Heart right ventricle (tissue), 16 donors: ENCODE data around the gene CYP2F1. TPM values are rescaled to one million over a fixed set of nuclear protein-coding genes. Genes with fewer than 3 reads are reported as not detected.
"Not testable (repeated sequence)": the region's sequence is repeated elsewhere in the genome, so short reads cannot be mapped to it uniquely, and the experiment has no call there.

Experiments used
- ATAC-seq, 8 donors: fragments of 200-7000 bp; cut with Tn5 transposase; one replicate each; pipeline ENCODE4 v1.9.1; 2020; ENCODE audit warnings: mild to moderate bottlenecking in 8 of 8, moderate library complexity in 8 of 8, moderate number of reproducible peaks in 1 of 8
- DNase-seq, 2 donors: peaks; one replicate each; pipeline ENCODE4 v3.0.0-alpha.2; 2020
- H3K27ac ChIP-seq, 10 donors: fragments of 200-600 bp; sonication (generic) in 2 of 10; one replicate each; pipeline versions ENCODE4 v1.5.0 to v1.8.0; 2020 to 2022; ENCODE audit warnings: mild to moderate bottlenecking in 3 of 10
- H3K27me3 ChIP-seq, 7 donors: fragments of 200-600 bp; one replicate each; pipeline ENCODE4 v1.8.0; 2021 to 2022; ENCODE audit warnings: mild to moderate bottlenecking in 2 of 7
- H3K36me3 ChIP-seq, 9 donors: fragments of 200-600 bp; sonication (generic) in 1 of 9; one replicate each; pipeline versions ENCODE4 v1.5.0 to v1.8.0; 2020 to 2022; ENCODE audit warnings: mild to moderate bottlenecking in 2 of 9
- H3K4me1 ChIP-seq, 9 donors: fragments of 200-600 bp; sonication (generic) in 1 of 9; one replicate each; pipeline versions ENCODE4 v1.5.0 to v1.8.0; 2020 to 2022; ENCODE audit warnings: mild to moderate bottlenecking in 4 of 9
- H3K4me3 ChIP-seq, 10 donors: fragments of 200-600 bp; sonication (generic) in 2 of 10; one replicate each; pipeline versions ENCODE4 v1.5.0 to v1.8.0; 2020 to 2022; ENCODE audit warnings: mild to moderate bottlenecking in 7 of 10, moderate library complexity in 2 of 10
- H3K9me3 ChIP-seq, 11 donors: fragments of 200-600 bp in 10 of 11; sonication (generic) in 2 of 11; one replicate each; pipeline versions ENCODE4 v1.5.0 to v1.8.0; 2013 to 2022; ENCODE audit warnings: mild to moderate bottlenecking in 2 of 11, control low read depth in 1 of 11, moderate library complexity in 1 of 11
- WGBS, 2 donors: extraction: QIAGEN DNeasy Blood & Tissue Kit; methylation state at CpG; one replicate each; pipeline ENCODE4 v1.1.7; 2013; ENCODE audit warnings: inconsistent platforms in 1 of 2; 5-methylcytosine and 5-hydroxymethylcytosine counted together
- intact Hi-C, 10 donors: fragments of 100-400 bp; cut with DNase I; formaldehyde crosslinking; loops; one replicate each; pipeline versions ENCODE4 v1.11.1 to v1.14.2; 2022
- polyA plus RNA-seq, 2 donors: library from polyadenylated mRNA; stranded (reverse); fragments of 200-250 nt; gene quantifications; one replicate each; pipeline ENCODE4 v1.2.3, GENCODE V29; 2013
- total RNA-seq, 10 donors: library from RNA; stranded (reverse); fragmentation: NEBNext Ultra II Directional in 3 of 10; extraction: Animal tissue kit (Norgen Biotek cat#: 25700) in 3 of 10; gene quantifications; one replicate each; pipeline versions ENCODE4 v1.2.1 to v1.2.4, GENCODE V29; 2021 to 2023
- TF ChIP-seq, protein P1 (sequence below), 9 donors: fragments of 200-600 bp; sonication (generic) in 2 of 9; IDR thresholded peaks; one replicate each; pipeline versions ENCODE4 v1.5.0 to v1.8.0; 2021 to 2022; ENCODE audit warnings: antibody characterized with exemption in 9 of 9, mild to moderate bottlenecking in 5 of 9, moderate library complexity in 1 of 9
- donor health status: Arrhythmogenic right ventricular cardiomyopathy.
- donor health status: ischemic (EF 13 %, LVEDD 7.1; RV severe dilation, severe dysfunction).
- donor health status: healthy with polysubstance abuse.
- donor health status: DM: no; HTN: yes; CAD: no.
- donor health status: DM: no; HTN: no; CAD: no.
- donor health status: ischemic (EF 25% LVEDD 6.9; RV normal size, moderate dysfunction).
- donor health status: ischemic (EF 25% LVEDD 5.7; RV mildly dilated, moderate dysfunction).
- donor health status: healthy.
- donor health status: DM: yes; HTN: yes; CAD: no.
- donor health status: Ischemic cardiomyopathy.
- donor health status: ischemic (EF 35%, LVEDD 5.7; RV mildly dilated, moderate dysfunction).
- donor health status: nonischemic (EF 11% LVEDD 7.7; RV severe dilation, severe dysfunction).
- donor health status: DM: yes; HTN: yes; CAD: no.
- donor health status: PGD.
- donor health status: ischemic (EF 29% LVEDD 5.4; RV normal size, mild dysfunction).
- donor health status: nonischemic (EF 23%, LVEDD 6.1; RV moderate dilation, normal function).

The CYP2F1 gene
- total and polyA plus RNA-seq, 12 donors = not detected

DNA sequence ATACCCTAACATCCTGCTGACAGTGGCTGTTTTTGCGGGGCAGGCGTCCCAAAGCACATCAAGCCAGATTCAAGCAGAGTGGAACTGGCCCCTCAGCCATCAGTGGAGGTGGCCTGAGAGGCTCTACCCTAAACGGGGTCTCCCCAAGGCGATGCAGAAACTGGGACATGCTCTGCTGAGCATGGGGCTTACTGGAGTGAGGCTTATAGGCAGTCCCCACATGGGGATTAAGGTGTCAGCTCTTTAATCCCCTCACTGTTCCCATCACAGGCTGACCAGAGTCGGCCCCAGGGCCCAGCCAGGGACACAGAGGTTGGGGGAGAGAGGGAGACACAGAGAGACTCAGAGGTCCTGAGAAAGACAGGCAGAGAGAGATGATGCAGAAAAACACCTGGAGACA is 17.0 kb downstream of the CYP2F1 start:
- 77 to 80% methylated on average over 5 of the region's 5 CpGs for WGBS, 2 donors
- ATAC-seq (no peak), DNase-seq (no peak)
- H3K9me3 ChIP-seq = no peaks in the 10 kb centered on the region
- TF ChIP-seq, protein P1, sequence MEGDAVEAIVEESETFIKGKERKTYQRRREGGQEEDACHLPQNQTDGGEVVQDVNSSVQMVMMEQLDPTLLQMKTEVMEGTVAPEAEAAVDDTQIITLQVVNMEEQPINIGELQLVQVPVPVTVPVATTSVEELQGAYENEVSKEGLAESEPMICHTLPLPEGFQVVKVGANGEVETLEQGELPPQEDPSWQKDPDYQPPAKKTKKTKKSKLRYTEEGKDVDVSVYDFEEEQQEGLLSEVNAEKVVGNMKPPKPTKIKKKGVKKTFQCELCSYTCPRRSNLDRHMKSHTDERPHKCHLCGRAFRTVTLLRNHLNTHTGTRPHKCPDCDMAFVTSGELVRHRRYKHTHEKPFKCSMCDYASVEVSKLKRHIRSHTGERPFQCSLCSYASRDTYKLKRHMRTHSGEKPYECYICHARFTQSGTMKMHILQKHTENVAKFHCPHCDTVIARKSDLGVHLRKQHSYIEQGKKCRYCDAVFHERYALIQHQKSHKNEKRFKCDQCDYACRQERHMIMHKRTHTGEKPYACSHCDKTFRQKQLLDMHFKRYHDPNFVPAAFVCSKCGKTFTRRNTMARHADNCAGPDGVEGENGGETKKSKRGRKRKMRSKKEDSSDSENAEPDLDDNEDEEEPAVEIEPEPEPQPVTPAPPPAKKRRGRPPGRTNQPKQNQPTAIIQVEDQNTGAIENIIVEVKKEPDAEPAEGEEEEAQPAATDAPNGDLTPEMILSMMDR (IDR thresholded peaks at IDR 0.05) = no peak
- intact Hi-C loops = loop anchor here in 1 of 10 donors (5.0 kb wide), 1 partner anchor 319 kb away; no protein-coding TSS in a partner anchor
- H3K27me3 ChIP-seq = peaks cover 0 to 6% (median 0%) of the 10 kb centered on the region in 7 donors
- peaks cover 0 to 15% (median 5%) of the 10 kb centered on the region in 9 donors for H3K4me1 ChIP-seq
- no peaks in the 10 kb centered on the region for H3K36me3 ChIP-seq
- no peak overlapping the region for H3K27ac ChIP-seq
- H3K4me3 ChIP-seq = no peak overlapping the region

- intact Hi-C loops = loop anchor here in 1 of 10 donors (5.0 kb wide), 1 partner anchor 321 kb away; no protein-coding TSS in a partner anchor
- 35% methylated on average over 2 to 3 of the region's 3 CpGs for WGBS, 2 donors
These were observed 19.0 kb downstream of the CYP2F1 start for GRCh38 chr19:41133260-41133659.

DNA sequence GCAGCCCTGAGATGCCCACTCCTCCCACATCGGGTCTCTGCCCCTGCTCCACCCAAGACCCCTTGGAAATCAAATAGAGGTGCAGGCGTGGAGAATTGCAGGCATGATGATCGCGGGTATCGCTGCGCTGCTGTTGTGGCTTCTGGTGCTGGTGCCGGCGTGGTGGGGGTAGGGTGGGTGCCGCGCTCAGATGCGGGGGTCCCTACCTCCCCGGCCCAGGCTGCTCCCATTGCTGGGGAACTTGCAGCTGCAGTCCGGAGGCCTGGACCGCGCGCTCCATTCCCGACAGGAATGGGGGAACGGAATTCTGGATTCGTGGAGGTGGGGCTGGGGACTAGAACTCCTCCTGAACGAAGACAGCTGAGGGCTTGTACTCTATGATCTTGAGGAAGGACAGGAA is 20.4 kb downstream of the CYP2F1 start:
- Histone ChIP-seq H3K4me1 (peaks cover 0 to 7% (median 0%) of the 10 kb centered on the region in 9 donors), H3K9me3 (no peaks in the 10 kb centered on the region), H3K27ac (no peak overlapping the region), H3K36me3 (no peaks in the 10 kb centered on the region), H3K4me3 (no peak overlapping the region), H3K27me3 (peaks cover 0 to 8% (median 0%) of the 10 kb centered on the region in 7 donors)
- TF ChIP-seq, protein P1 (IDR thresholded peaks at IDR 0.05) = no peak
- intact Hi-C loops = loop anchor here in 1 of 10 donors (5.0 kb wide), 1 partner anchor 322 kb away; no protein-coding TSS in a partner anchor
- ATAC-seq = no peak
- no peak for DNase-seq
- 78 to 83% methylated on average over 20 of the region's 20 CpGs for WGBS, 2 donors

More at GRCh38 chr19:41133260-41133659, 19.0 kb downstream of the CYP2F1 start:
- TF ChIP-seq, protein P1 (IDR thresholded peaks at IDR 0.05) = no peak
- DNase-seq (no peak), ATAC-seq (peak in 2 of 8 donors; percentile 16 to 29)
- Histone ChIP-seq H3K27me3 (peaks cover 0 to 8% (median 0%) of the 10 kb centered on the region in 7 donors), H3K36me3 (no peaks in the 10 kb centered on the region), H3K4me1 (peaks cover 0 to 8% (median 0%) of the 10 kb centered on the region in 9 donors), H3K27ac (no peak overlapping the region), H3K9me3 (no peaks in the 10 kb centered on the region), H3K4me3 (no peak overlapping the region)

- H3K9me3 ChIP-seq, H3K27me3 ChIP-seq, H3K4me1 ChIP-seq, intact Hi-C loops, H3K36me3 ChIP-seq: not testable (repeated sequence)
- TF ChIP-seq, protein P1 (IDR thresholded peaks at IDR 0.05) = peak in 3 of 9 donors; percentile 11 to 26 (median 25)
- ATAC-seq = peak; percentile 94 to 98 (median 97)
- Histone ChIP-seq H3K27ac (peak overlapping the region in 4 of 10 donors; percentile 28 to 75 (median 41)), H3K4me3 (peak overlapping the region in 9 of 10 donors; percentile 20 to 61 (median 53))
- WGBS, 2 donors = 10 to 16% methylated on average over 50 to 59 of the region's 76 CpGs
- DNase-seq = peak; percentile 46 to 74
These were observed 21.5 kb downstream of the CYP2F1 start for GRCh38 chr19:41135390-41136384.
